SK-N-SH treated with all-trans-retinoic acid at 6 μM for 48 hours (cell line): ENCODE data around the gene ZNF391.

Experiments used
- ATAC-seq: fragments of 200-7000 bp; cut with Tn5 transposase; 3 replicates; pipeline ENCODE4 v1.9.1; 2020; ENCODE audit warnings: mild to moderate bottlenecking, moderate library complexity
- ARNTL ChIP-seq: fragments of 450-650 bp; formaldehyde crosslinking; IDR thresholded peaks from 2 replicates; pipeline ENCODE4 v1.5.0; 2020; ENCODE audit warnings: low read depth, mild to moderate bottlenecking, moderate library complexity, borderline replicate concordance
- BACH2 ChIP-seq: fragments of 250-450 bp; sonication (Bioruptor Pico); IDR thresholded peaks from 2 replicates; pipeline ENCODE4 v1.9.0; 2021; ENCODE audit warnings: mild to moderate bottlenecking, borderline replicate concordance
- CSDC2 ChIP-seq: fragments of 250-450 bp; sonication (Bioruptor Pico); IDR thresholded peaks from 2 replicates; pipeline ENCODE4 v1.5.0; 2020; ENCODE audit warnings: mild to moderate bottlenecking, moderate library complexity
- ESRRG ChIP-seq: fragments of 250-450 bp; sonication (Bioruptor Pico); IDR thresholded peaks from 2 replicates; pipeline ENCODE4 v1.6.1; 2021; ENCODE audit warnings: mild to moderate bottlenecking
- GLIS3 ChIP-seq: fragments of 250-450 bp; sonication (Bioruptor Pico); IDR thresholded peaks from 2 replicates; pipeline ENCODE4 v1.5.0; 2020; ENCODE audit warnings: mild to moderate bottlenecking, moderate library complexity
- ISL1 ChIP-seq: fragments of 250-450 bp; sonication (Bioruptor Pico); IDR thresholded peaks from 2 replicates; pipeline ENCODE4 v2.1.2; 2022; ENCODE audit warnings: mild to moderate bottlenecking, moderate library complexity
- PATZ1 ChIP-seq: fragments of 250-450 bp; sonication (Bioruptor Pico); IDR thresholded peaks from 2 replicates; pipeline ENCODE4 v1.8.0; 2020; ENCODE audit warnings: mild to moderate bottlenecking, moderate library complexity, borderline replicate concordance
- PPARA ChIP-seq: fragments of 250-450 bp; sonication (Bioruptor Pico); IDR thresholded peaks from 2 replicates; pipeline ENCODE4 v1.5.0; 2020; ENCODE audit warnings: mild to moderate bottlenecking, borderline replicate concordance
- RARB ChIP-seq: fragments of 250-450 bp; sonication (Bioruptor Pico); IDR thresholded peaks from 2 replicates; pipeline ENCODE4 v1.8.0; 2021; ENCODE audit warnings: mild to moderate bottlenecking, moderate library complexity
- SNAI2 ChIP-seq: fragments of 250-450 bp; sonication (Bioruptor Pico); IDR thresholded peaks from 2 replicates; pipeline ENCODE4 v1.5.0; 2020; ENCODE audit warnings: mild to moderate bottlenecking, moderate library complexity
- TCF4 ChIP-seq: fragments of 250-450 bp; sonication (Bioruptor Pico); IDR thresholded peaks from 2 replicates; pipeline ENCODE4 v1.8.0; 2021; ENCODE audit warnings: mild to moderate bottlenecking, moderate library complexity, borderline replicate concordance
- TOX ChIP-seq: fragments of 250-450 bp; sonication (Bioruptor Pico); IDR thresholded peaks from 2 replicates; pipeline ENCODE4 v1.8.0; 2021; ENCODE audit warnings: mild to moderate bottlenecking, moderate library complexity, borderline replicate concordance
- ZFP30 ChIP-seq: fragments of 450-650 bp; formaldehyde crosslinking; IDR thresholded peaks from 2 replicates; pipeline ENCODE4 v1.5.0; 2022; ENCODE audit warnings: mild to moderate bottlenecking, moderate library complexity
- ZNF565 ChIP-seq: fragments of 450-650 bp; formaldehyde crosslinking; conservative IDR thresholded peaks from 2 replicates; pipeline ENCODE4 v1.5.0; 2020; ENCODE audit warnings: low read depth, mild to moderate bottlenecking, moderate library complexity
- ZNF70 ChIP-seq: fragments of 450-650 bp; formaldehyde crosslinking; IDR thresholded peaks from 2 replicates; pipeline ENCODE4 v1.5.0; 2020; ENCODE audit warnings: mild to moderate bottlenecking, moderate library complexity
- ZNF8 ChIP-seq: fragments of 450-650 bp; formaldehyde crosslinking; IDR thresholded peaks from 2 replicates; pipeline ENCODE4 v1.5.0; 2020; ENCODE audit warnings: mild to moderate bottlenecking, moderate library complexity
- TF ChIP-seq, protein P1 (sequence below): fragments of 250-450 bp; sonication (Bioruptor Pico); IDR thresholded peaks from 2 replicates; pipeline ENCODE4 v1.5.1; 2021; ENCODE audit warnings: mild to moderate bottlenecking, moderate library complexity
- TF ChIP-seq, protein P2 (sequence below): fragments of 250-450 bp; sonication (Bioruptor Pico); IDR thresholded peaks from 2 replicates; pipeline ENCODE4 v1.5.1; 2020; ENCODE audit warnings: low read depth, mild to moderate bottlenecking, moderate library complexity
- TF ChIP-seq, protein P3 (sequence below): fragments of 250-450 bp; sonication (Bioruptor Pico); IDR thresholded peaks from 2 replicates; pipeline ENCODE4 v1.8.0; 2021; ENCODE audit warnings: low read depth, mild to moderate bottlenecking, moderate library complexity, borderline replicate concordance
- TF ChIP-seq, protein P4 (sequence below): fragments of 250-450 bp; sonication (Bioruptor Pico); IDR thresholded peaks from 2 replicates; pipeline ENCODE4 v1.5.0; 2020; ENCODE audit warnings: mild to moderate bottlenecking, moderate library complexity

ZNF391 gene

DNA sequence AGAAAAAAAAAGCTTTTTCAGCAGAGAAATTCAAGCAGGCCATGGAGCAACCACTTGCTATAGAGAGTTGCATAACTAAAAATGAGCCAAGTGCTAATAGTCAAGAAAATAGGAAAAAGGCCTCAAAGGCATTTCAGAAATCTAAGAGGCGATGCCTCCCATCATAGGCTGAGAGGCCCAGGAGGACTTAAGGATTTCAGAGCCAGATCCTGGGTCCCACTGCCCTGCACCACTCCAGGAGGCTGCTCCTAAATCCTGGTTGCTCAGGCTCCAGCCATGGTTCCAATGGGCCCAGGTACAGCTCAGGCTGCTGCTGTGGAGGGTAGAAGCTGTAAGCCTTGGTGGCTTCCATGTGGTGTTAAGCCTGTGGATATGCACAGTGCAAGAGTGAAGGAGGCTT is 5.5 kb downstream of the ZNF391 start:
- ATAC-seq = no peak
- TF ChIP-seq ESRRG = no peak
- no peak for TF ChIP-seq CSDC2
- TF ChIP-seq, protein P1, sequence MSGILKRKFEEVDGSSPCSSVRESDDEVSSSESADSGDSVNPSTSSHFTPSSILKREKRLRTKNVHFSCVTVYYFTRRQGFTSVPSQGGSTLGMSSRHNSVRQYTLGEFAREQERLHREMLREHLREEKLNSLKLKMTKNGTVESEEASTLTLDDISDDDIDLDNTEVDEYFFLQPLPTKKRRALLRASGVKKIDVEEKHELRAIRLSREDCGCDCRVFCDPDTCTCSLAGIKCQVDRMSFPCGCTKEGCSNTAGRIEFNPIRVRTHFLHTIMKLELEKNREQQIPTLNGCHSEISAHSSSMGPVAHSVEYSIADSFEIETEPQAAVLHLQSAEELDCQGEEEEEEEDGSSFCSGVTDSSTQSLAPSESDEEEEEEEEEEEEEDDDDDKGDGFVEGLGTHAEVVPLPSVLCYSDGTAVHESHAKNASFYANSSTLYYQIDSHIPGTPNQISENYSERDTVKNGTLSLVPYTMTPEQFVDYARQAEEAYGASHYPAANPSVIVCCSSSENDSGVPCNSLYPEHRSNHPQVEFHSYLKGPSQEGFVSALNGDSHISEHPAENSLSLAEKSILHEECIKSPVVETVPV (CRISPR knock-in tag) = no peak
- TF ChIP-seq SNAI2 = no peak
- TF ChIP-seq TCF4 = no peak
- no peak for TF ChIP-seq ZFP30 (CRISPR knock-in tag)
- TF ChIP-seq, protein P2, sequence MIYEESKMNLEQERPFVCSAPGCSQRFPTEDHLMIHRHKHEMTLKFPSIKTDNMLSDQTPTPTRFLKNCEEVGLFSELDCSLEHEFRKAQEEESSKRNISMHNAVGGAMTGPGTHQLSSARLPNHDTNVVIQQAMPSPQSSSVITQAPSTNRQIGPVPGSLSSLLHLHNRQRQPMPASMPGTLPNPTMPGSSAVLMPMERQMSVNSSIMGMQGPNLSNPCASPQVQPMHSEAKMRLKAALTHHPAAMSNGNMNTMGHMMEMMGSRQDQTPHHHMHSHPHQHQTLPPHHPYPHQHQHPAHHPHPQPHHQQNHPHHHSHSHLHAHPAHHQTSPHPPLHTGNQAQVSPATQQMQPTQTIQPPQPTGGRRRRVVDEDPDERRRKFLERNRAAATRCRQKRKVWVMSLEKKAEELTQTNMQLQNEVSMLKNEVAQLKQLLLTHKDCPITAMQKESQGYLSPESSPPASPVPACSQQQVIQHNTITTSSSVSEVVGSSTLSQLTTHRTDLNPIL (CRISPR knock-in tag) = no peak
- no peak for TF ChIP-seq PATZ1
- no peak for TF ChIP-seq ARNTL
- TF ChIP-seq PPARA (CRISPR knock-in tag) = no peak
- no peak for TF ChIP-seq ZNF8 (CRISPR knock-in tag)
- TF ChIP-seq ZNF70 (CRISPR knock-in tag) = no peak
- no peak for TF ChIP-seq ZNF565
- no peak for TF ChIP-seq TOX (CRISPR knock-in tag)
- TF ChIP-seq, protein P3, sequence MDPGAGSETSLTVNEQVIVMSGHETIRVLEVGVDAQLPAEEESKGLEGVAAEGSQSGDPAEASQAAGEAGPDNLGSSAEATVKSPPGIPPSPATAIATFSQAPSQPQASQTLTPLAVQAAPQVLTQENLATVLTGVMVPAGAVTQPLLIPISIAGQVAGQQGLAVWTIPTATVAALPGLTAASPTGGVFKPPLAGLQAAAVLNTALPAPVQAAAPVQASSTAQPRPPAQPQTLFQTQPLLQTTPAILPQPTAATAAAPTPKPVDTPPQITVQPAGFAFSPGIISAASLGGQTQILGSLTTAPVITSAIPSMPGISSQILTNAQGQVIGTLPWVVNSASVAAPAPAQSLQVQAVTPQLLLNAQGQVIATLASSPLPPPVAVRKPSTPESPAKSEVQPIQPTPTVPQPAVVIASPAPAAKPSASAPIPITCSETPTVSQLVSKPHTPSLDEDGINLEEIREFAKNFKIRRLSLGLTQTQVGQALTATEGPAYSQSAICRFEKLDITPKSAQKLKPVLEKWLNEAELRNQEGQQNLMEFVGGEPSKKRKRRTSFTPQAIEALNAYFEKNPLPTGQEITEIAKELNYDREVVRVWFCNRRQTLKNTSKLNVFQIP (CRISPR knock-in tag) = no peak
- no peak for TF ChIP-seq RARB (CRISPR knock-in tag)
- no peak for TF ChIP-seq GLIS3 (CRISPR knock-in tag)

DNA sequence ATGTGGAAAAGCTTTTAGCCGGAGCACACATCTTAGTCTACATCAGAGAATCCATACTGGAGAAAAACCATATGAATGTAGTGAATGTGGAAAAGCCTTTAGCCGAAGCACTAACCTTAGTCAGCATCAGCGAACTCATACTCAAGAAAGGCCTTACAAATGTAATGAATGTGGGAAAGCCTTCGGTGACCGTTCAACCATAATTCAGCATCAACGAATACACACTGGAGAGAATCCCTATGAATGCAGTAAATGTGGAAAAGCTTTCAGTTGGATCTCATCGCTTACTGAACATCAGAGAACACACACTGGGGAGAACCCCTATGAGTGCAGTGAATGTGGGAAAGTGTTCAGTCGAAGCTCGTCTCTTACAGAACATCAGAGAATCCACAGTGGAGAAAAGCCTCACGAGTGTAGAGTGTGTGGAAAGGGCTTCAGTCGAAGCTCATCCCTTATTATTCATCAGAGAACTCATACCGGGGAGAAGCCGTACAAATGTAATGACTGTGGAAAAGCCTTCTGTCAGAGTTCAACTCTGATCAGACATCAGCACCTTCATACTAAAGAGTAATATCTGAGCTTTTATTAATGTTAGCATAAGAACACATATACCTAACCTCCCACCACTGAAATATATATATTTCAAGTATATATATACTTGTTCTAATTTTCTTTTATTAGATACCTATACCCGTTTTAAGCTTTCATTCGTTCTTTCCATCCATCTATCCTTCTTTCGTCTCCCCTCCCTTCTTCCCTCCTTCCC is 12.5 kb downstream of the ZNF391 start:
- ATAC-seq = no peak
- TF ChIP-seq BACH2 (CRISPR knock-in tag) (no peak), ZNF565 (no peak), PATZ1 (no peak), ISL1 (CRISPR knock-in tag) (no peak), CSDC2 (no peak), RARB (CRISPR knock-in tag) (no peak), ARNTL (no peak), PPARA (CRISPR knock-in tag) (no peak), ESRRG (no peak)
- TF ChIP-seq, protein P2 (CRISPR knock-in tag) = no peak
- TF ChIP-seq, protein P4, sequence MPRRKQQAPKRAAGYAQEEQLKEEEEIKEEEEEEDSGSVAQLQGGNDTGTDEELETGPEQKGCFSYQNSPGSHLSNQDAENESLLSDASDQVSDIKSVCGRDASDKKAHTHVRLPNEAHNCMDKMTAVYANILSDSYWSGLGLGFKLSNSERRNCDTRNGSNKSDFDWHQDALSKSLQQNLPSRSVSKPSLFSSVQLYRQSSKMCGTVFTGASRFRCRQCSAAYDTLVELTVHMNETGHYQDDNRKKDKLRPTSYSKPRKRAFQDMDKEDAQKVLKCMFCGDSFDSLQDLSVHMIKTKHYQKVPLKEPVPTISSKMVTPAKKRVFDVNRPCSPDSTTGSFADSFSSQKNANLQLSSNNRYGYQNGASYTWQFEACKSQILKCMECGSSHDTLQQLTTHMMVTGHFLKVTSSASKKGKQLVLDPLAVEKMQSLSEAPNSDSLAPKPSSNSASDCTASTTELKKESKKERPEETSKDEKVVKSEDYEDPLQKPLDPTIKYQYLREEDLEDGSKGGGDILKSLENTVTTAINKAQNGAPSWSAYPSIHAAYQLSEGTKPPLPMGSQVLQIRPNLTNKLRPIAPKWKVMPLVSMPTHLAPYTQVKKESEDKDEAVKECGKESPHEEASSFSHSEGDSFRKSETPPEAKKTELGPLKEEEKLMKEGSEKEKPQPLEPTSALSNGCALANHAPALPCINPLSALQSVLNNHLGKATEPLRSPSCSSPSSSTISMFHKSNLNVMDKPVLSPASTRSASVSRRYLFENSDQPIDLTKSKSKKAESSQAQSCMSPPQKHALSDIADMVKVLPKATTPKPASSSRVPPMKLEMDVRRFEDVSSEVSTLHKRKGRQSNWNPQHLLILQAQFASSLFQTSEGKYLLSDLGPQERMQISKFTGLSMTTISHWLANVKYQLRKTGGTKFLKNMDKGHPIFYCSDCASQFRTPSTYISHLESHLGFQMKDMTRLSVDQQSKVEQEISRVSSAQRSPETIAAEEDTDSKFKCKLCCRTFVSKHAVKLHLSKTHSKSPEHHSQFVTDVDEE (CRISPR knock-in tag) = no peak
